CD4-positive, alpha-beta T cell treated with Interferon gamma for 1 hour (primary cell): ENCODE measurements around the gene SNRPN.
A peak's percentile ranks its signal among the peaks of the same experiment; 100 is the strongest.
"Not testable (repeated sequence)": the region's sequence is repeated elsewhere in the genome, so short reads cannot be mapped to it uniquely, and the experiment has no call there.

Source experiments
- DNase-seq: peaks from one replicate; pipeline ENCODE4 v3.0.0-alpha.2; 2020

Gene SNRPN

GRCh38 chr15:24954783-24955530, at the start of gene SNRPN, which contains the start of gene SNURF:
Gene SNRPN, plus strand, starts transcription at chr15:24954987. Its CDS starts 19,467 bp downstream, at chr15:24974454.
Gene SNURF, plus strand, starts transcription at chr15:24954987. Its CDS starts 62 bp downstream, at chr15:24955049.
- peak; percentile 74 for DNase-seq

GRCh38 chr15:24916305-24917009, 38.3 kb upstream of the SNRPN start:
- no peak for DNase-seq

- no peak for DNase-seq
These were observed 37.4 kb upstream of the SNRPN start for GRCh38 chr15:24917431-24917830.

GRCh38 chr15:24919446-24919845, 35.3 kb upstream of the SNRPN start:
- DNase-seq = no peak

GRCh38 chr15:24922781-24923180, 32.0 kb upstream of the SNRPN start:
- not testable (repeated sequence) for DNase-seq

- no peak for DNase-seq
These were observed 30.6 kb upstream of the SNRPN start for GRCh38 chr15:24924153-24924552.

- DNase-seq = no peak
These were observed 30.2 kb upstream of the SNRPN start for GRCh38 chr15:24924621-24925020.

GRCh38 chr15:24931874-24932732, 22.7 kb upstream of the SNRPN start:
- not testable (repeated sequence) for DNase-seq

- DNase-seq = no peak
These were observed 21.1 kb upstream of the SNRPN start for GRCh38 chr15:24933716-24934115.

- not testable (repeated sequence) for DNase-seq
These were observed 16.6 kb upstream of the SNRPN start for GRCh38 chr15:24938224-24938623.

GRCh38 chr15:24940236-24940635, 14.6 kb upstream of the SNRPN start:
- no peak for DNase-seq

GRCh38 chr15:24943361-24943760, 11.4 kb upstream of the SNRPN start:
- no peak for DNase-seq

GRCh38 chr15:24944954-24945353, 9.8 kb upstream of the SNRPN start:
- DNase-seq = no peak

GRCh38 chr15:24945711-24946110, 9.1 kb upstream of the SNRPN start:
- DNase-seq = no peak

GRCh38 chr15:24948495-24948894, 6.3 kb upstream of the SNRPN start:
- no peak for DNase-seq

GRCh38 chr15:24955531-24955921, 739 bp downstream of the SNRPN start:
- DNase-seq = peak; percentile 3

GRCh38 chr15:24956111-24956838, 1.5 kb downstream of the SNRPN start:
- peak; percentile 82 for DNase-seq

GRCh38 chr15:24957691-24958090, 2.9 kb downstream of the SNRPN start:
- no peak for DNase-seq

GRCh38 chr15:24961967-24962366, 7.2 kb downstream of the SNRPN start:
- DNase-seq = no peak

GRCh38 chr15:24962880-24963279, 8.1 kb downstream of the SNRPN start:
- DNase-seq = no peak

- no peak for DNase-seq
These were observed 11.7 kb downstream of the SNRPN start for GRCh38 chr15:24966364-24967103.

GRCh38 chr15:24971052-24971451, 16.3 kb downstream of the SNRPN start:
- no peak for DNase-seq
